SHP77 (cell line): ENCODE measurements around the gene DIAPH2.
A peak's percentile ranks its signal among the peaks of the same experiment; 100 is the strongest.

Experiments
- DNase-seq, 2 experiments: peaks; one replicate each; lab custom pipeline; 2025; lab: John Stamatoyannopoulos, UW

DIAPH2 gene

GRCh38 chrX:97057349-97057909, 372.8 kb downstream of the DIAPH2 start:
- DNase-seq, result peak; percentile 15 to 39

DNA sequence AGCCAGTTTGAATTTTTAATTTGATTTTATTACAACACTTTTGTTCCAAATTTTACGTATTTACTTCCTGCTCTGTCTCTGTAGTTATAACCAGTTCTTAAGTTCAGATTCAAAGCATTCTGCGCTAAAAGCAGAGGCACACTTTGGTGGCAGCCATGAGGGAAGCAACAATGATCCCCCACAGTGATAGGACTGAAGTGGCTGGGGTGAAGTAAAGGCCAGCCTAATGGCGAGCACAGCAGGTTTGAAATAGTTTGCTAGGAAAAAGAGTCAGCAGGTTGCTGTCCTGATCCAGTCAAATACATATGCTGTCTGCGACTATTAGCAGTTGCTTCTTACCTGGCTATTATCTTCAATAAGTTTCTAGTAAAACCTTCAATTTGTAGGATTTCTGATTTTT, 375.4 kb downstream of the DIAPH2 start:
- no peak for DNase-seq

GRCh38 chrX:97065066-97065465, 380.4 kb downstream of the DIAPH2 start:
- no peak for DNase-seq

- DNase-seq, result no peak
Observed at GRCh38 chrX:97065973-97066372, 381.3 kb downstream of the DIAPH2 start.

GRCh38 chrX:97066381-97066780, 381.7 kb downstream of the DIAPH2 start:
- no peak for DNase-seq

DNA sequence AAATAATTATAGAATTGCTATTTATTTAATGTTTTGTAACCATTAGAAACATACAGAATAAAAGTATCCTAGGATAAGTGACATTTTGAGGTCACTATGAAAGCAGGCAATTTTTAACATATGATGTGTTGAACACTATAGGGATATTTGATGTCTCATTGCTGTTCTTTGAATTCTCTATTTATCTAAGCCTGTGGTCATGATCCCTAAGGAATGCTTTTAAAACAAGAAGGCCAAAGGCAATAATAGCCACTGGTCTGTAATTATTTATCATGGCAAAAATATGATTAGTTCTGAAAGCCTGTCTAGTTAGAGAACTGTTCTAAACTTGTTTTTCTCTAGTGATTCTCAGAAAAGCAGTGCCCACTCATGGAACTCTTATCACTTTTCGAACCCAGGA, 385.7 kb downstream of the DIAPH2 start:
- no peak for DNase-seq

GRCh38 chrX:97074400-97074799, 389.8 kb downstream of the DIAPH2 start:
- DNase-seq, result no peak

GRCh38 chrX:97089116-97089515, 404.5 kb downstream of the DIAPH2 start:
- no peak for DNase-seq

DNA sequence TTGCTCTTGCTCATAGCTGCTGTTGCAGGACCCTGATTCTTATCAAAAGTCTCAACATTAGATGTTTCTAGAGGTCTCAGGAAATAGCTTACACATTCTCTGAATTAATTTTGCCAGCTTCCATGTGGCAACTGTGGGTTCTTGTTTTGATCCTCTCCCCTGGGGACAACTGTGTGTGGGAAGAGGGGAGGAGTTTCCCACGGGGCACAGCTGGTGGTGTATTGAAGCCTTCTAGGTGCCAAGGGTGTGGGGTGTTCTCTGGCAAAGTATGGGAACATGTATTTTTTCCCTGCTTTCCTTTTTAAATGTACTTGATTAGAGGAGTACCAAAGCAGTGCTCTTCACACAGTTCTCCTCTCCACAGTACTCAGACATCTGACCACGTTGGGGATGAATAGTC, 411.7 kb downstream of the DIAPH2 start:
- DNase-seq, result no peak

DNA sequence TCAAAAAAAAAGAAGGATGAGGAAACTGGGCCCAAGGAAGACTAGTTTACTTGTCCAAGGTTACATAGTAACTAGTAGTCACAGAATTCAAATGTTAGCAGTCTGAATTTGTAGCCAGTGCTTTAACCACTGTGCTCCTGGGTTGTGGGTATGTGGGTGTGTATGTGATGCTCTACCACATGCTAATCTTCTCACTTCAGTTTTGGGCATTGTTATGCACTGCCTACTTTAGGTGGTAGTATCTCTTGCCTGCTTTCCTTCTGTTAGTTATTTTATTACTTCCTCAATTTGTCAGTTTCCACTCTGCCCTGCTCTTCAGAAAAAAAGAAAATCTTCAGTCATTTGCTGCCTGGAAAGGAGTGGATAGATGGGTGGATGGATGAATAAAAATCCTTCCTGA, 418.3 kb downstream of the DIAPH2 start:
- DNase-seq, result no peak

- DNase-seq, result no peak
Observed at GRCh38 chrX:97109730-97110129, 425.1 kb downstream of the DIAPH2 start.

DNA sequence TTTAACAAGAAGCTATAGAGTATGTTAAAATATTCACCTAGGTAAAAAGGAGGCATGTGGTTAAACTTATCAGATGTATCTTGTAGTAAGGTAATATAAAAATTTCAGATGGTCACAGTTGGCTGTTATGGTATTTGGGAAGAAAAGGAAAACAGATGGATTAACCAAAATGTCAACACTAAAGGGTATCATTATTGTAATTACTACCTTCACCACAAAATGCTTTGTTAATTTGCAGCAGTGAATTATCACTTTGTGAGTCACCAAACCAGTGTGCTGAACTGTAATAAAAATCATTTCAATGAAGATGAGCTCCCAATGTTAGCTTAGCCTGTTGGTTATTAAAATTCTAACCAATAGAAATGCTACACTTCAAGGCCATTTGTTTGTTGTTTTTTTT, 432.9 kb downstream of the DIAPH2 start:
- DNase-seq, result no peak

DNA sequence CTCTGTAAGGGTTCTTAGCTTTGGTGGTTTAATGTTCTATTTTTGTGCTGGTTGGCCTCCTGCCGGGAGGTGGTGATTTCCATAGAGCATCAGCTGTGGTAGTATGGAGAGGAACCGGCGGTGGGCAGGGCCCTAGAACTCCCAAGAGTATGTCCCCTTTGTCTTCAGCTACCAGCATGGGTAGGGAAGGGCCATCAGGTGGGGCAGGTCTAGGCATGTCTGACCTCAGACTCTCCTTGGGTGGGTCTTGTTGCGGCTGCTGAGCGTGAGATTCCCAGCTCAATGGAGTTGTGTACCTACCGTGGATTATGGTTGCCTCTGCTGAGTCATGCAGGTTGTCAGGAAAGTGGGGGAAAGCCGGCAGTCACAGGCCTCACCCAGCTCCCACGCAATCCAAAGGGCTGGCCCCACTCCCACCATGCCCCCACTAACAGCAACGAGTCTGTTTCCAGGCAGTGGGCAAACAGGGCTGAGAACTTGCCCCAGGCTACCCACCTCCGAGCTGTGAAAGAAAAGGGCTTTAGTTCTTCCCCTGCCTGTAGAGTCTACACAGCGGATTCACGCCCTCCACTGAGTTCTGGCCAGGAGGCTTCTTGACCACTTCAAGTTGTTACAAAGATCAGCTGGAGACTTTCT, 434.9 kb downstream of the DIAPH2 start:
- DNase-seq, result no peak

- DNase-seq, result no peak
Observed at GRCh38 chrX:97123001-97123400, 438.4 kb downstream of the DIAPH2 start.

GRCh38 chrX:97126020-97126419, 441.4 kb downstream of the DIAPH2 start:
- no peak for DNase-seq

- DNase-seq, result no peak
Observed at GRCh38 chrX:97132664-97133415, 448.2 kb downstream of the DIAPH2 start.

- no peak for DNase-seq
Observed at GRCh38 chrX:97145934-97146333, 461.3 kb downstream of the DIAPH2 start.

DNA sequence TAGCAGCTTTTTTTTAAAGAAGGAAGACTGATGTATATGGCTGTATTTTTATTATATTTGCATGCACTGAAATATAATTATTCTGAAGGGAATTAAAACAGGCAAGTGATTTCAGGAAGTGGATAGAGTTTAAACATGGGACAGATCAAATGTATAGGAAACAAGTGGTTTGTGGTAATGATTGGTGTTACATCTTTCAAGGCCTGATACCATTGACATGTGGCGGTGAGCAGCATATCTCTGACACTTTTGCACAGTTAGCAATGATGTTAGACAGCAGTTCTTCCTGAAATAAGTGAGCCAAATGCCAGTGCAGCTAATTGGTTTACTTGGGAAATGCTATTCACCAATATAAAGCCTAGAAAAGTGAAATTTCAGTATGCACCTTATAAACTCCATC, 471.2 kb downstream of the DIAPH2 start:
- DNase-seq, result no peak

- DNase-seq, result no peak
Observed at GRCh38 chrX:97158269-97158668, 473.6 kb downstream of the DIAPH2 start.

DNA sequence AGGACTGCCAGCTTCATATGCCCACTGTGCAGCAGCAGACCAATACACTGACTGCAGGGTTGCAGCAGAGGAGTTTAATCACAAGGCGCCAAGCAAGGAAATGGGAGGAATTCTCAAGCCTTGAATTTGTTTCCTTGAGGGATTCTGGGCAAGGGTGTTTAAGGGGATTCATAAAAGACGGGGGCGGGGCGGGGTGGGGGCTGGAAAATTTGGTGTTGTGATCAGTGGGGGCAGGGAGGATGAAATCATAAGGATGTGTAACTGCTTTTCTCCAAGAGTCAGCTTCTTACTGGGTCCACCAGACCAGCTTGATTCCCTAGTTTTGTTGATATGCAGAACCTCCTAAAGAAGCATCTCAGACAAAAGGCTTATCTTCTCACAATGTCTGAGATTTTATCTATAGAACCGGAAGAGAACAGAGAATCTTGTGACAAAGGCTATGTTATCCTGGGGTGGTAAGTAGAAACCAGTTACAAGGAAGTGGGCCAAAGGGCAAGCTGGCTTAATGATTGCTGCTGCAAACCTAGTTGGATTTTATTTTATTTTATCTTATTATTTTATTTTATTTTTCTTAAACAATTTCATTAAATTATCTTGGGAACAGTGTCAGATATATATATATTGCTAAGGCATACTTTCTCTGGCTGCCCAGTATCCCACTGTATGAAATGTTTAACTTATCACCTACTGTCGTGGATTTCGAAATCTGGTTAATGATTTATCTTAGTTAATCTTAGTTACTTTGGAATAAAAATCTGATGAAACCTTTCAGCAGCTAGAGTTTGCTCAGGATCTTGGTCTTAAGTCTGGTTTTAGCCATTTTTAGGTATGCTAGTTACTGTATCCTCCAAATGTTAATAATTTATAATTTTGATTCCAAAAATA, 475.5 kb downstream of the DIAPH2 start:
- DNase-seq, result no peak

GRCh38 chrX:97167333-97167732, 482.7 kb downstream of the DIAPH2 start:
- no peak for DNase-seq

DNA sequence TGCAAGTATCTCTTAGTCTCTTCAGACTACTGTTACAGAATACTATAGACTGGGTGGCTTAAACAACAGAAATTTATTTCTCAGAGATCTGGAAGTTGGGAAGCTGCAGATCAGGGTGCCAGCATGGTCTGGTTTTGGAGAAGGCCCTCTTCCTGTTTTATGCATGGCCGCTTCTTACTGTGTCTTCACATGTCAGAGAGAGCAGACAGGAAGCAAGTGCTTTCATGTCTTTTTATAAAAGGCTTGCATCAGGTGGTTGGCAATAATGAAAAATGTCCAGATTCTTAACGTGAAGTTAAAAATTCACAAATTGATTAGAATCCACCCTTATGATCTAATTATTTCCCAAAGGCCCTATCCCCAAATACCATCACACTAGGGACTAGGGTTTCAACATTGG, 484.0 kb downstream of the DIAPH2 start:
- no peak for DNase-seq

GRCh38 chrX:97175147-97175546, 490.5 kb downstream of the DIAPH2 start:
- DNase-seq, result no peak
